Erythroblast (primary cell): Measurements from ENCODE around the gene FRYL.
"Not testable (repeated sequence)": the region's sequence is repeated elsewhere in the genome, so short reads cannot be mapped to it uniquely, and the experiment has no call there.

ENCODE experiments used
- DNase-seq, 2 experiments: peaks; one replicate each; lab custom pipeline; 2025; lab: John Stamatoyannopoulos, UW
- GATA1 ChIP-seq: IDR thresholded peaks from 2 replicates; pipeline ENCODE4 v1.6.1; 2011; ENCODE audit warnings: low read depth, mild to moderate bottlenecking, control low read depth, low read length, moderate library complexity
- POLR2A ChIP-seq: IDR thresholded peaks from 2 replicates; pipeline ENCODE4 v1.6.1; 2011; ENCODE audit warnings: mild to moderate bottlenecking, low read length

Gene FRYL

GRCh38 chr4:48478273-48478672 is 301.8 kb downstream of the FRYL start:
- no peak for DNase-seq
- no peak for TF ChIP-seq POLR2A
- no peak for TF ChIP-seq GATA1

DNA sequence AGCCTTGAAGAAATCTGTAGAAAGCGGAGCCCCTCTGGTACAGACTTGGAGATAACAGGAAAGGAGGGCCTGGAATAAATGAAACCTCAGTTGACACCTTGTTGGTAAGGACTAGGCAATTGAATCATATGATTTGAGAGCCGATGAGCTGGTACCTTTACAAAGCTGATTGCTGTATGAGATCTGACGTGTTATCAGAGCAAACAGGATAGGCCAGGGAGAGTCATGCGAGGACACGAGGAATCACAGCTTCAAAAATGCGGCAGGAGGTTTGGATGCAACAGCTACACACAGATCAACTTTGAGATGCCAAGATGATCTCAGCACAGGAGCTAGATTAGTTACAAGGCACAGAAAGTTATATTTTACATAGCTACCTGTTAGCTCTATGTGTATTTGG is 304.3 kb downstream of the FRYL start:
- TF ChIP-seq POLR2A = no peak
- TF ChIP-seq GATA1 = no peak
- DNase-seq = peak in 1 of 2 experiments; percentile 13

DNA sequence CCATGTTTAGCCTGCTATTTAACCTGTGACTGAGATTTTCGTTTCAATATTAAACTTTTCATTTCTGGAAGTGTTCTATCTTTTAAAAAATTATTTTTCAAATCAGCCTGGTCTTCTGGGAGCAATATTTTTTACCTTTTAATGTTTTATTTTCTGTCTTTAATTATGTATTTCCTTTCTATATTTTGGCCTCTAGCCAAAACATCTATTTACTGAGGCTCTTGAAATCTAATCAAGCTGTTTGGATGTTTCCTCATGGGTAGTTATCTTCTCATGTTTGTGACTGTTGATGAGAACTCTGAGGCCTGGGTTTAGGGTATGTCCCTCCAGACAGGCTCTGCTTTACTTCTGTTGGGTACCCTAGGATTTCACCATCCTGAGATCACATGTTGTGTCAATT is 307.3 kb downstream of the FRYL start:
- no peak for DNase-seq
- TF ChIP-seq POLR2A = no peak
- no peak for TF ChIP-seq GATA1

DNA sequence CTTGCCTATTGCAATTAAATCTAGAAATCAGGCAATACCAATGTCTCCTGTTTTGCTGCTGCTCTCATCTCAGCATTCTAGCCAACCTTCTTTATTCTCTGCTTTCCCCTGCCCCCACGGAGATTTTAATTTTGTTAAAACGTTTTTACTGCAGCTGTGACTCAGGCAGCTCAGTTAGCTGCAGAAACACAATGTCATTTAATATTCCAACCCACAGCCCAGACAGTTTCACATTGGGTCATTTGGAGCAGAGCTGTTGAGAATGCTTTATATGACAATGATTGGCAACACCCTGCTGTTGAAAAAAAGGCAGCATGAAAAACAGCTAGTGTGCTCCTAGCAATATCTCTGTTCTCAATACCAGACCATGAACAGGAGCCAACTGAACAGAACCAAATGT is 309.5 kb downstream of the FRYL start:
- DNase-seq = no peak
- TF ChIP-seq GATA1 = no peak

DNA sequence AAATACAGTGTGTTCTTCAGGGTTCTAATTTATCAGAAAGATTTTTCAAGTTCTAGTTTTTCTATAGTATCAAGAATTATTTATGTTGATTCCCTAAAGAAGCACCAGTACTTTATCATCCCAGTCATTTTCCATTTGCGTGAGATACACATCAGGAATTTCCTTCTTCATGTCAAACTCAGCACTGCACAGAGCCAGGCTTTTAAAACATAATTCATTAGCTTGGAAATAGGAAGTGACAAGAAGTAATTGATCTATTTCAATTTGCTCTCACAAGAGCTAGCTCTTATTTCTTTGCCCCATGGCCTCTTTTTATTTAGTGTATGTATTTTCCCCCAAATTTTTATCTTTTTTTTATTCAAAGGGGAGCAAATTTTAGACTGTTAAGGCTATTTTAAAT is 309.9 kb downstream of the FRYL start:
- DNase-seq = no peak

DNA sequence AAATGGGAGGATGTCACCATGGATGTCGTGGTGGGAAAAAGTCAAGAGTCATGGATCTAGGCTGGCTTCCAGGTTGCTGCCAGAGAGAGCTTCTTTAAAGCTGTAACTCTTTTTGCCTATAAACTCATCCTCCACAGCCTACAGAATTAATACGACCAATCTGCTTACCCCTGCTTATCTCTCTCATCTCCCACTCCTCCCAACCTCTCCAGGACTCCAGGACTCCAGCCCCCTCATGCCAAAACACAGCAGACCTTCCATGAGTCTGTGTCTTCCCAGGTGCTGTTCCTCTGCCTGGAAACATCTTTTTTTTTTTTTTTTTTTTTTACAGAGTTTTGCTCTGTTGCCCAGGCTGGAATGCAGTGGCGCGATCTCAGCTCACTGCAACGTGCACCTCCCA is 312.2 kb downstream of the FRYL start:
- TF ChIP-seq POLR2A (no peak), GATA1 (no peak)
- no peak for DNase-seq

More for the DNA sequence above, 309.9 kb downstream of the FRYL start:
- TF ChIP-seq GATA1 (no peak), POLR2A (no peak)

DNA sequence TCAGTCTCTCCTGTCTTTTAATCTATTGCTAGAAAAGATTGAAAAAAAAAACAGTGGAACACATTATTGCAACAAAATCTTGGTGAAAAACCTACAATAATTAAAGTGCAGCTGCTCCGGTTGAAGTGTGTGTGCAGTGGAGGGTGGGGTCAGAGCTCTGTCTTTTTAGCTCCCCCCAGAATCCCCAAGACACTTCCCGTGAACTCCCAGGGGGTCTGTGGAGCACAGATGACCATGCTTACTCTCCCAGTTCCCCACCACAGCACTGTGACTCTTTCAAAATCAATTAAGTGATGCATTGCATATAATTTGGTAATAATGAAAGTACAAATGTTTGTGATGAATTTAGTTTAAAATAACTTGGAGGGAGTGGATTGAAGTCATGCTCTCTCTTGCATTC is 312.6 kb downstream of the FRYL start:
- no peak for DNase-seq
- no peak for TF ChIP-seq GATA1
- no peak for TF ChIP-seq POLR2A

- TF ChIP-seq POLR2A = no peak
- TF ChIP-seq GATA1 = no peak
- no peak for DNase-seq
Measured at GRCh38 chr4:48462363-48462762, 317.7 kb downstream of the FRYL start.

DNA sequence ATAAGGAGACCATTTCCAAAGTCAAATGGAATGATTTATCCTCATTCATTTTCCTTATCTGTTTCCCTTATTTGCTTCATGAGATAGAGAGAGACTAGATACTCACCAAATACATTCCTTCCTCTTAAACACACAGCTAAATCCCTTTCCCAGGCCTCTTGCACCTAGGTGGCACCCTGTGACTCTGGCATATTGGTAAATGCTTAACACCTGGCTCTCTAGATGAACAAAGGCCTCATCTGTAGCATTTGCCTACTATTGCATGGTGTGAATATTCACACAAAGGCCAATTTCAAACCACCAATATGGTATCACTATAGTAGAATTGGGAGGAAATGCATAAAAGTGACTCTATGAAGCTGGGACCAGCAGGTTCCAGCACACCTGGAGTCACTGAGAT is 319.1 kb downstream of the FRYL start:
- TF ChIP-seq GATA1 (no peak), POLR2A (no peak)

GRCh38 chr4:48454591-48454990 is 325.5 kb downstream of the FRYL start:
- TF ChIP-seq POLR2A (no peak), GATA1 (no peak)
- no peak for DNase-seq

More for the DNA sequence above, 319.1 kb downstream of the FRYL start:
- DNase-seq = no peak

DNA sequence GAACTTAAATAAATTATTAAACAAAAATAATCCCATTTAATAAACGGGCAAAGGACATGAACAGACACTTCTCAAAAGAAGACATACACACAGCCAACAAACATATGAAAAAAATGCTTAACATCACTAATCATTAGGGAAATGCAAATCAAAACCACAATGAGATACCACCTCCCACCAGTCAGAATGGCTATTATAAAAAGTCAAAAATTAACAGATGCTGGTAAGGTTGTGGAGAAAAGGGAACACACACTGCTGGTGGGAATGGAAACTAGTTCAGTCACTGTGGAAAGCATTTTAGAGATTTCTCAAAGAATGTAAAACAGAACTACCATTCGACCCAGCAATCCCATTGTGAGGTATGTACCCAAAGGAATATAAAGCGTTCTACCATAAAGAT is 328.4 kb downstream of the FRYL start:
- not testable (repeated sequence) for DNase-seq

DNA sequence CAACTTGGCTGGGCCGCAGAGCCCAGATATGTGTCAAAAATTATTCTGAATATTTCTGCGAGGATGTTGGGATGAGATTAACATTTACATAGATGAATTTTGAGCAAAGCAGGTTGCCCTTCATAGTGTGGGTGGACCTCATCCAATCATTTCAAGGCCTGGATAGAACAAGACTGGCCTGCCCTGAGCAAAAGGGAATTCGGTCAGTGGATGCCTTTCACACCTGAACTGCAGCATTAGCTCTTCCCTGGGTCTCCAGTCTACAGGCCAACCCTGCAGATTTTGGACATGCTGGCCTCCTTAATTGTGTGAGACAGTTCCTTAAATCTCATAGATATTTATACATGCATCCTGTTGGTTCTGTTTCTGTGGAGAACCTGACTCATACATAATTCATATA is 329.3 kb downstream of the FRYL start:
- DNase-seq = no peak
- no peak for TF ChIP-seq POLR2A
- no peak for TF ChIP-seq GATA1

- TF ChIP-seq GATA1 (no peak), POLR2A (no peak)
- DNase-seq = no peak
Measured at GRCh38 chr4:48449151-48449550, 330.9 kb downstream of the FRYL start.
